AG08395 (cell line): ENCODE data around the gene MLC1.

Experiments used
- DNase-seq: peaks from one replicate; pipeline ENCODE4 v3.0.0; 2012; ENCODE audit warnings: mixed read lengths, low spot score

MLC1 gene

GRCh38 chr22:50016308-50016987, 68.8 kb downstream of the MLC1 start:
- DNase-seq: no peak

- DNase-seq: no peak
Measured at GRCh38 chr22:50015451-50016307, 69.5 kb downstream of the MLC1 start.

DNA sequence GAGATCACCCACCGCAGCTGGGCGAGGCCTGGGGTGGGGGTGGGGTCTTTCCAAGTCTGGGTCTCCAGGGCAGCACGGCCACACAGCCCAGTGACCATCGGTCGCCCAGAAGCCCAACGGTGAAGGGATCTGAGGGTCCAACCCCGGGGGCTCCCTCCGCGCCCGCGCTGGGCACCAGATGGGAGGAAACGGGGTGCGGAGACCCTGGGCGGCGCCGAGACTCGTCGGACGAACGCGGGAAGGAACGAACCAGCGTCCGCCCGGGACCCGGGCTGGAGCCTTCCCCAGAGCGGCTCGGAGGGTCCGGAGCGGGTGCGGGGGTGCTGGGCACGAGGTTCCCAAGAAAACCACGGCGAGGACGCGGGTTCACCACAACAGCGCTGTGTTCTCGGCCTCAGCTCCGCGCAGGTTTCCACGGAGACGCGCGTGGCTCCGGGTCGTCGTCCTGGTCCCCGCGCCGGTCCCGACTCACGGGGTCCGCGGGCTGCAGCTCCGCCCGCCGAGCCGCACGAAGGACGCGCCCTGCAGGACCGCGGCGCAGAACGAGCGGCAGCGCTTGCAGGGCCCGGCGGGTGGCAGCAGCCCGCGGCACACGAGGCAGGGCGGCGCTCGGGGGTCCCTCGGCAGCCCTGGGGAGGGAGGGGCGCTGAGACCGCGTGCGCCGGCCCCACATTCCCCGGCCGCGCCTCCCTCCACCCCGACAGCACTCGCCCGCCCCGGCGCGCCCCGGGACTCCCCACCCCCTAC, 70.4 kb downstream of the MLC1 start:
- no peak for DNase-seq

- DNase-seq: no peak
Measured at GRCh38 chr22:50014053-50014501, 71.1 kb downstream of the MLC1 start.

DNA sequence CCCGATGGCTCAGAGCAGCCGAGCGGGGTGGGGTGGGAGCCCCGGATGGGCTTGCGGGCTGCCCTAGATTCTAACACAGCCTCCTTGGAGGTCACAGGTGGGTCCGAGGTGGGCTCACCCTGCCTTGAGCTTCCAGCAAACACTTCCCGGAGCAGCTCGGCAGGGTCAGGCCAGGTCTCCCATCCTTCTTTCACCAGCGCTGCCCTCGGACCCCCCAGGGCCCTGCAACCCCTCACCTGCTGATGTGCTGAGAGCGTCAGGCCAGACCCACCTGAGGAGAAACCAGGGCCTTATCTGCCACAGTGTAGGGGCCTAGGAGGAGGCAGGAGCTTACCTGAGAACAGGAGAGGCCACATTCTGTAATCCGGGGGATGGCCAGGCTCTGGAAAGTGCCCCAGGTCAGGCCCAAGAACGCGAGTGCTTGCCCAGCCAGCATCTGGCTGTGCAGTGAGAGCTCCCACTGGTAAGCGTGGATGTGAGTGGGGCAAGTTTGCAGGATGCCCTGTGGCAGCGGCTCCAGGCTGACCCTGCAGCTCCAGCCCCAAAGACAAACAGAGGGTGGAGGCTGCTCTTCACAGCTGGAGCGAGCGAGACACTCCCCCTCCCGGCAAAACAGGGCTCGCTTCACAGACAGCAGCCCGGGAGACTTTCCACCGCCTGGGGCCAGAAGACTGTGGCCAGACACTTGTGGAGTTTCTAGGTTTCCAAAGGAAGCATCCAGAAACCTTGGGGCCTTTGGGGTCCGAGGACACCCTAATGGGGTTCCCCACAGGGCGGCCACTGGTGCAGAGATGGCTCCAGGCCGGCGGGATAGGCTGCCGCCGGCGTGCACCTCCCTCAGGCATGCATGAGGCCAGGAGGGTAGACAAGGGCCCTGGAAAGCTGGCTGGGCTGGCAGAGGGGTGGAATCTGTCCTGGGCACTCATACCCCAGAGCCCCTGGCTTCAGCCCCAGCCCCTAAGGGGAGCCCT, 72.7 kb downstream of the MLC1 start, which contains the start of gene IL17REL:
IL17REL (minus strand) TSS at position 555 of the 971 bp plus-strand sequence; CDS start at position 436, 119 bp downstream.
- peak; percentile 54 for DNase-seq

DNA sequence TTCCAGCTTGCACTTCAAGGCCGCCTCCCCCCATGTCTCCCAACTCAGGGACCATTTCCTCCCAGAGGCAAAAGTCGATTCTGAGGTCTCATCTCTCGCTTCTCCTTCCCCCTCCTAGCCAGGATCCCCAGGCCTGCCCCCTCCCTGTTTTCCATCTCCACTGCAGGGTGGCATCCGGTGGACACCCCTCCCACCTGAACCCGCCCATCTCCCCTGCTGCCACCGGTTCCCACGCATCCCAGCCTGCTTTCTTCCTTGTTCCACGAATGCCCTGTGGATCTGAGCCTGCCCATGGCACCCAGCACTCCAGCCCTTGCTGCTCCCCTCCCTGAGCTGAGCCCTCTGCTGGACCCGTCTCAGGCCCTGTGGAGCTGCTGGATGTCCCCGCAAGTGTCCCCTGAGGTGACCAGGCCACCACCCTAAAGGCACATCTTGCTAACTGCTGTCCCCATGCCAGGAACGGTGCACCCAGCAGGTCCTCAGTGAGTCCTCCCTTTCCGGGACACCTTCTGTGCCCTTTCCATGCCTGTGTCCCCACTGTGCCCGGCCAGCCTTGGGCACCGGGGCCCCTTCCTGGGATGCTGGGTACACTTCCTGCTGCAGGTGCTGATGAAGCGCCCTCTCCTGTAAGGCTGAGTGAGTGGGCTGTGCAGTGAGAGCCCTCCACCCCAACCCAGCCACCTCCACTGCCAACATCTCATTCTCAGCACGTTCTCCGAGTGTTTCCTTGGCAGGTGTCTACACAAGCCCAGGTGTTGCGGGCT, 73.6 kb downstream of the MLC1 start:
- DNase-seq: no peak

DNA sequence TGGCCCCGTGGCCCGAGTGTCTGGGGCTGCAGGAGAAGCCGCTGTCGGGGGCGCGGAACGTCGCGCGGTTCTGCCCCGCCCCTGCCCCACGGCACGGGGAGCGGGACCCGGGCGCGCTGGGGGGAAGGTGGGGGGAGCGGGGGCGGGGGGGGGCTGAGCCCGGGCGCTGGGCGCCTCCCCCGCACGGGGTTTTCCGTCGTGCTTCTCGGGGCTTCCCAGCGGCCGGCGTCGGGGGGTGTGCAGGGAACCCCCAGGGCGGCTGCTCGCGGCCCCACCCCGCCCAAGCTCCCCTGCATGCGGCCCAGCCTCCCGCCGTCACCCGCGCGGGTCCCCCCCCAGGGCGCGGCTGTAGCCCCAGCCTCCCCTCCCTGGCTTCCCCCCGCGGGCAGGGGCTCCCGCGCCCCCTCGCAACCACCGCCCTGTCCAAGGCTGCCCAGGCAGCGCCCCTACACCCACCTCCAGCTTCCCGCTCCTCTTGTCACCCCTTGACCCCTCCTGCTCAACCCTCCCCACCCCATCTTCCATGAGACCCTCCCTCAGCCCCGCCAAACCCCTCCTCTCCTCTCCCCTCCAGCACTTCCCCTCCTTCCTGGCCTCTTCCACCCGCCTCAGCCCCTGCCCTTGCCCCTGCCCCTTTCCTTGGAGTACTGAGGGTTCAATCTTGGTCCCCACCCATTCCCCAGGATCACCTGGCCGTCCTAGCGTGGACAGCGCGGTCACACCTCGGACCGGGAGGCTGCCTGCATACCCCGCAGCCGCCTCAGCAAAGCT, 74.4 kb downstream of the MLC1 start:
- DNase-seq: no peak

- no peak for DNase-seq
Measured at GRCh38 chr22:50009765-50010675, 75.2 kb downstream of the MLC1 start.
